Activated T-helper 1 cell treated with anti-CD3 and anti-CD28 coated beads, Interleukin-12 subunit alpha, Interleukin-12 subunit beta, Interleukin-2, Interleukin-4 antibody, amounts not matched to agents 30 ng/mL and 10 ng/mL and 1 ng/mL, durations not matched to agents 14 hours and 24 hours and 36 hours (primary cell): ENCODE results near the gene GOSR2. TPM values are rescaled to one million over a fixed set of nuclear protein-coding genes. Genes with fewer than 3 reads are reported as not detected.
"Not testable (repeated sequence)": the region's sequence is repeated elsewhere in the genome, so short reads cannot be mapped to it uniquely, and the experiment has no call there.

Source experiments
- DNase-seq: peaks from one replicate; pipeline ENCODE4 v3.0.0; 2021; ENCODE audit warnings: low spot score
- H3K27ac Mint-ChIP-seq: one replicate; pipeline ENCODE4 v1.8.0; 2021; ENCODE audit warnings: mild to moderate bottlenecking, mixed read lengths
- H3K27me3 Mint-ChIP-seq: one replicate; pipeline ENCODE4 v1.8.0; 2022; ENCODE audit warnings: mild to moderate bottlenecking, moderate library complexity, mixed read lengths; ENCODE audit not compliant: insufficient read depth
- H3K36me3 Mint-ChIP-seq: one replicate; pipeline ENCODE4 v1.8.0; 2021; ENCODE audit warnings: low read depth, mixed read lengths
- H3K4me1 Mint-ChIP-seq: one replicate; pipeline ENCODE4 v1.8.0; 2021; ENCODE audit warnings: low read depth, mixed read lengths
- H3K4me3 Mint-ChIP-seq: one replicate; pipeline ENCODE4 v1.8.0; 2021; ENCODE audit warnings: mild to moderate bottlenecking, moderate library complexity, mixed read lengths
- H3K9me3 Mint-ChIP-seq: one replicate; pipeline ENCODE4 v1.8.0; 2021; ENCODE audit warnings: mixed read lengths
- intact Hi-C: fragments of 100-400 bp; cut with micrococcal nuclease; formaldehyde crosslinking; loops from one replicate; pipeline ENCODE4 v1.15.1; 2024
- total RNA-seq: library from RNA; stranded (reverse); gene quantifications from 2 replicates; pipeline ENCODE4 v1.2.3, GENCODE V29; 2022

Gene GOSR2
- total RNA-seq, 1 donor from 2014 or later, result 62.7 TPM

- H3K27ac Mint-ChIP-seq, result no peak overlapping the region
- peaks cover 18% of the 10 kb centered on the region for H3K27me3 Mint-ChIP-seq
Measured at GRCh38 chr17:46898860-46899259, 24.1 kb upstream of the GOSR2 start.

GRCh38 chr17:46901291-46901690 is 21.7 kb upstream of the GOSR2 start:
- Mint-ChIP-seq H3K27ac (no peak overlapping the region), H3K4me1 (no peaks in the 10 kb centered on the region), H3K4me3 (no peak overlapping the region), H3K9me3 (no peaks in the 10 kb centered on the region), H3K36me3 (no peaks in the 10 kb centered on the region), H3K27me3 (peaks cover 15% of the 10 kb centered on the region)
- intact Hi-C loops, result no loop called here
- no peak for DNase-seq

More at GRCh38 chr17:46898860-46899259, 24.1 kb upstream of the GOSR2 start:
- DNase-seq, result no peak
- no peaks in the 10 kb centered on the region for H3K4me1 Mint-ChIP-seq
- H3K9me3 Mint-ChIP-seq, result no peaks in the 10 kb centered on the region
- intact Hi-C loops, result no loop called here
- H3K4me3 Mint-ChIP-seq, result no peak overlapping the region
- H3K36me3 Mint-ChIP-seq, result no peaks in the 10 kb centered on the region

GRCh38 chr17:46903762-46904672 is 18.9 kb upstream of the GOSR2 start:
- Mint-ChIP-seq H3K4me3 (no peak overlapping the region), H3K27me3 (peaks cover 9% of the 10 kb centered on the region), H3K4me1 (no peaks in the 10 kb centered on the region), H3K36me3 (no peaks in the 10 kb centered on the region), H3K9me3 (no peaks in the 10 kb centered on the region), H3K27ac (no peak overlapping the region)
- DNase-seq, result no peak
- intact Hi-C loops, result no loop called here

GRCh38 chr17:46908068-46908737 is 14.8 kb upstream of the GOSR2 start:
- DNase-seq, result no peak
- no peaks in the 10 kb centered on the region for H3K9me3 Mint-ChIP-seq
- no peak overlapping the region for H3K27ac Mint-ChIP-seq
- no peaks in the 10 kb centered on the region for H3K36me3 Mint-ChIP-seq
- peaks cover 1% of the 10 kb centered on the region for H3K27me3 Mint-ChIP-seq
- no peak overlapping the region for H3K4me3 Mint-ChIP-seq
- intact Hi-C loops, result no loop called here
- no peaks in the 10 kb centered on the region for H3K4me1 Mint-ChIP-seq

GRCh38 chr17:46910179-46910927 is 12.6 kb upstream of the GOSR2 start:
- Mint-ChIP-seq H3K36me3 (no peaks in the 10 kb centered on the region), H3K27me3 (no peaks in the 10 kb centered on the region), H3K4me1 (no peaks in the 10 kb centered on the region), H3K27ac (no peak overlapping the region), H3K4me3 (no peak overlapping the region), H3K9me3 (no peaks in the 10 kb centered on the region)
- intact Hi-C loops, result no loop called here
- no peak for DNase-seq

- no peaks in the 10 kb centered on the region for H3K4me1 Mint-ChIP-seq
- no peaks in the 10 kb centered on the region for H3K36me3 Mint-ChIP-seq
- intact Hi-C loops, result no loop called here
- H3K9me3 Mint-ChIP-seq, result no peaks in the 10 kb centered on the region
- H3K27ac Mint-ChIP-seq, result no peak overlapping the region
- peaks cover 2% of the 10 kb centered on the region for H3K27me3 Mint-ChIP-seq
- no peak for DNase-seq
- H3K4me3 Mint-ChIP-seq, result no peak overlapping the region
Measured at GRCh38 chr17:46911311-46911710, 11.6 kb upstream of the GOSR2 start.

- Mint-ChIP-seq H3K36me3 (no peaks in the 10 kb centered on the region), H3K27me3 (peaks cover 6% of the 10 kb centered on the region), H3K4me1 (no peaks in the 10 kb centered on the region), H3K4me3 (no peak overlapping the region), H3K9me3 (no peaks in the 10 kb centered on the region), H3K27ac (no peak overlapping the region)
- no peak for DNase-seq
- intact Hi-C loops, result no loop called here
Measured at GRCh38 chr17:46915596-46915995, 7.4 kb upstream of the GOSR2 start.

GRCh38 chr17:46916211-46916610 is 6.7 kb upstream of the GOSR2 start:
- H3K4me3 Mint-ChIP-seq, result no peak overlapping the region
- peaks cover 6% of the 10 kb centered on the region for H3K27me3 Mint-ChIP-seq
- no peaks in the 10 kb centered on the region for H3K36me3 Mint-ChIP-seq
- H3K9me3 Mint-ChIP-seq, result no peaks in the 10 kb centered on the region
- intact Hi-C loops, result no loop called here
- no peak for DNase-seq
- H3K4me1 Mint-ChIP-seq, result no peaks in the 10 kb centered on the region
- H3K27ac Mint-ChIP-seq, result no peak overlapping the region

GRCh38 chr17:46916623-46917022 is 6.3 kb upstream of the GOSR2 start:
- no peaks in the 10 kb centered on the region for H3K36me3 Mint-ChIP-seq
- intact Hi-C loops, result no loop called here
- no peaks in the 10 kb centered on the region for H3K4me1 Mint-ChIP-seq
- H3K9me3 Mint-ChIP-seq, result no peaks in the 10 kb centered on the region
- H3K27ac Mint-ChIP-seq, result no peak overlapping the region
- H3K4me3 Mint-ChIP-seq, result no peak overlapping the region
- H3K27me3 Mint-ChIP-seq, result peaks cover 6% of the 10 kb centered on the region
- no peak for DNase-seq

- no peak overlapping the region for H3K27ac Mint-ChIP-seq
- DNase-seq, result no peak
Measured at GRCh38 chr17:46917041-46917440, 5.9 kb upstream of the GOSR2 start.

GRCh38 chr17:46917516-46917915 is 5.4 kb upstream of the GOSR2 start:
- no peak for DNase-seq
- intact Hi-C loops, result no loop called here
- Mint-ChIP-seq H3K9me3 (no peaks in the 10 kb centered on the region), H3K27ac (no peak overlapping the region), H3K4me1 (no peaks in the 10 kb centered on the region), H3K4me3 (no peak overlapping the region), H3K27me3 (peaks cover 6% of the 10 kb centered on the region), H3K36me3 (no peaks in the 10 kb centered on the region)

More at GRCh38 chr17:46917041-46917440, 5.9 kb upstream of the GOSR2 start:
- no peaks in the 10 kb centered on the region for H3K36me3 Mint-ChIP-seq
- peaks cover 6% of the 10 kb centered on the region for H3K27me3 Mint-ChIP-seq
- H3K4me1 Mint-ChIP-seq, result no peaks in the 10 kb centered on the region
- no peaks in the 10 kb centered on the region for H3K9me3 Mint-ChIP-seq
- H3K4me3 Mint-ChIP-seq, result no peak overlapping the region
- intact Hi-C loops, result no loop called here

GRCh38 chr17:46921962-46922361 is 998 bp upstream of the GOSR2 start:
- Mint-ChIP-seq H3K27ac (peak overlapping the region; percentile 19), H3K4me1 (peaks cover 32% of the 10 kb centered on the region), H3K4me3 (peak overlapping the region; percentile 84)
- intact Hi-C loops, result loop anchor here (2.0 to 10.0 kb wide), 6 partner anchors 19 to 1337 kb away; partner anchors contain the start of genes CDC27, RPRML and WNT3
- H3K36me3 Mint-ChIP-seq, H3K9me3 Mint-ChIP-seq, DNase-seq, H3K27me3 Mint-ChIP-seq: not testable (repeated sequence)

- Mint-ChIP-seq H3K4me3 (peak overlapping the region; percentile 87), H3K4me1 (peaks cover 37% of the 10 kb centered on the region), H3K27me3 (peaks cover 4% of the 10 kb centered on the region), H3K27ac (peak overlapping the region; percentile 100), H3K36me3 (peaks cover 3% of the 10 kb centered on the region), H3K9me3 (no peaks in the 10 kb centered on the region)
- intact Hi-C loops, result loop anchor here (2.0 to 10.0 kb wide), 6 partner anchors 18 to 1338 kb away; partner anchors contain the start of genes CDC27, RPRML and WNT3
- no peak for DNase-seq
Measured at GRCh38 chr17:46922487-46922803, 515 bp upstream of the GOSR2 start.
